Panc1 (cell line): Measurements from ENCODE around the gene DPY19L1.
"Not testable (repeated sequence)": the region's sequence is repeated elsewhere in the genome, so short reads cannot be mapped to it uniquely, and the experiment has no call there.

Source experiments
- CTCF ChIP-seq: fragments of 450-650 bp; IDR thresholded peaks from 2 replicates; pipeline ENCODE4 v1.5.1; 2017; ENCODE audit warnings: mild to moderate bottlenecking
- REST ChIP-seq, 2 experiments: IDR thresholded peaks; 2 replicates each; pipeline ENCODE4 v1.6.1; 2011 to 2012; ENCODE audit warnings: low read depth in 2 of 2, control low read depth in 1 of 2, low read length in 1 of 2, mild to moderate bottlenecking in 1 of 2, moderate library complexity in 1 of 2; ENCODE audit not compliant: insufficient read depth in 1 of 2

GRCh38 chr7:35047263-35047911 lies 10.1 kb upstream of the DPY19L1 start:
- TF ChIP-seq CTCF; REST (IDR thresholded peaks at IDR 0.05; ENCODE audit: insufficient read depth in 1 of 2, low read depth in 2 of 2, low read length in 1 of 2): not testable (repeated sequence)
